Fibroblast of skin of back (primary cell): ENCODE results near the gene ERMARD.

Experiments used
- DNase-seq: peaks from one replicate; pipeline ENCODE4 v3.0.0-alpha.2; 2013

Gene ERMARD

DNA sequence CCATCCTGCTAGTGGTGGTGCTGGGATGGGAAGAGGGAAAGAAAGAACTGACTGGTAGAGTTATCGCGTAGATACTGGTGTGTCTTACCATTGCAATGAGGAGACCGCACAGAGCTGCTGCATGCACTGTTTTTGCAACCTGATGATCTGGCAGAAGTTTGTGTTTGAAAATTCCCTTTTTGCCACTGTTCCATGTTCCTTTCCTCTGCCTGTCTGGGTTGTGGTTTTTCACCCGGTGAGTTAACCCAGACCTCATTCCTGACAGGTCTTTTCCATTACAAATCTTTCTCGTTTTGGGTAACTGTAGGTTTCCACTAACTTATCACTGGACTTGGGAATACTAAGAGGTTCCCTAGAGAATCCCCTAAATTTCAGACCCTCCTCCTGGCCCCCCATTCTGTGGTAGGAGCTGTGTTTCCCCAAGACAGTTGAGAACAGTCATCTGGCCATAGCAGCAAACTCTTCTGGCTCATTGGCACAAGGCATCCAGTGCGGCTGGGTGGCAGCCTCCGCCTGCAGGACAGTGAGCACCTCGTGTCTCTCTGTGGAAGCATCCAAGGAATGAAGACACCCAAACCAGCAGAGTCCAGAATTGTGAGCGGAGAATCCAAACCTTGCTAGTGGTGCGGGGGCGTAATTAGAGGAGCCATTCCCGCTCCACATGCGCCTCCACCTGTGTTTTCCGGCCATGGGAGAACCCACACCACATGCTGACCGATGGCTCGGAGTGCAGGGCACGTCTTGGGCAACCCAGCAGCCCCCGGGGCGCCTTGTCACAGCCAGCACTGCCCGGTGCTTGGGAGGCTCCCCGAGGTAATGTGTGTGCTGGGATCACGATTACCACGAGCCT is 32.8 kb downstream of the ERMARD start:
- DNase-seq: no peak

- DNase-seq: no peak
Observed at GRCh38 chr6:169784821-169785340, 33.5 kb downstream of the ERMARD start.

GRCh38 chr6:169785566-169785965 is 34.1 kb downstream of the ERMARD start:
- no peak for DNase-seq

- DNase-seq: no peak
Observed at GRCh38 chr6:169786349-169786748, 34.9 kb downstream of the ERMARD start.

GRCh38 chr6:169787797-169788196 is 36.4 kb downstream of the ERMARD start:
- no peak for DNase-seq

GRCh38 chr6:169788809-169789145 is 37.4 kb downstream of the ERMARD start:
- no peak for DNase-seq

GRCh38 chr6:169789146-169789943 is 37.9 kb downstream of the ERMARD start:
- no peak for DNase-seq

GRCh38 chr6:169789944-169790927 is 38.8 kb downstream of the ERMARD start:
- peak; percentile 68 for DNase-seq

- DNase-seq: peak; percentile 13
Observed at GRCh38 chr6:169791721-169792131, 40.3 kb downstream of the ERMARD start.

DNA sequence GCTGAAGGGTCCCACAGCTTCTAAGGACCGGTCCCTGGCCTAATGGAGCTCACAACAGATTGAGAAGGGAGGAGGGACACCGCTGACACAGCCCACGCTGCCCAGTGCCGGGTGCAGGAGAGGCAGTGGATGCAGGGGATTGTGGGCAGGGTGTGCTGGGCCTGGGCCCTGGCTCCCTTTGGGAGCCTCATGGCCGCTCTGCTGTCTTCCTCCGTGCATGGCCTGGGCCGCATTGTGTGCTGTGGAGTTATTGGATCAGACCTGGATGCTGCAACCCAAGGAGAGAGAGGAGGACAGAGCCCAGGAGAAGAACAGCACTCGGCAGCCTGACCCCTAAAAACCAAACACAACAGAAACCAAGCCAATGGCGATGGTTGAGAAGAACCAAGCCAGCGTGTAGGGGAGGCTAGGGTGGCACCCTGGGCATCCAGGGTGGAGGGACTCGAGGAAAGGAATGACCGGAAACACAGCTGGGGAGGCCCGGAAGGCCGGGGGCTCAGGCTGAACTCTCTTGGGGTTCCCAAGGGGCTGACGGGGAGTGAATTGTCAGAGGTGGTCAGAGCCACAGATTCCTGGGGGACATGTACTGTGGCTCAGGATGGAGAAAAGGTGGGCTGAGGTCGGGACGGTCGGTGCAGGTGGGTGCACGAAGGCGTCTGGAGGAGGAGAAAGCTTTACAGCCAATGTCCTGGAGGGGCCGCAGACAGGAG is 41.0 kb downstream of the ERMARD start:
- DNase-seq: no peak

DNA sequence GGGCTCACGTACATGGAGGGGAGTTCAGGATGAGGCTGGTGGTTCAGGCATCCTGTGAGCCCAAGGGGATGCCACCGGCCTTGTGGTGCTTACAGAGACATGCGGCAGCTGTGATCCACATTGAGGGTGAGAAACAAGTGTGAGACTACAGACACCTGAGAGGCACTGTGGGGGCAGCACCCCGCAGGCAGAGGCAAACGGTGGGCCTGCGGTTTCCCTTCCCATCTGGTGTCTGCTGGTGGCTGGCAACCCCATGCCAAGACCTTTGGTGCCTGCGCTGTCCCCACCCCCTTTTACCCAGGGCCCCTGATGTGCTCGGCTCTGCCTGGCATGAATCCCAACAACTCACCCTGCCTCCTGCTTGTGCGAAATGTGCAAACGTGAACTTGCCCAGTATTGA is 42.0 kb downstream of the ERMARD start:
- DNase-seq: no peak

- DNase-seq: no peak
Observed at GRCh38 chr6:169794317-169795055, 43.1 kb downstream of the ERMARD start.

GRCh38 chr6:169795196-169795595 is 43.8 kb downstream of the ERMARD start:
- DNase-seq: no peak

GRCh38 chr6:169798764-169799473 is 47.5 kb downstream of the ERMARD start:
- DNase-seq: no peak

GRCh38 chr6:169799474-169799926 is 48.1 kb downstream of the ERMARD start:
- DNase-seq: no peak

DNA sequence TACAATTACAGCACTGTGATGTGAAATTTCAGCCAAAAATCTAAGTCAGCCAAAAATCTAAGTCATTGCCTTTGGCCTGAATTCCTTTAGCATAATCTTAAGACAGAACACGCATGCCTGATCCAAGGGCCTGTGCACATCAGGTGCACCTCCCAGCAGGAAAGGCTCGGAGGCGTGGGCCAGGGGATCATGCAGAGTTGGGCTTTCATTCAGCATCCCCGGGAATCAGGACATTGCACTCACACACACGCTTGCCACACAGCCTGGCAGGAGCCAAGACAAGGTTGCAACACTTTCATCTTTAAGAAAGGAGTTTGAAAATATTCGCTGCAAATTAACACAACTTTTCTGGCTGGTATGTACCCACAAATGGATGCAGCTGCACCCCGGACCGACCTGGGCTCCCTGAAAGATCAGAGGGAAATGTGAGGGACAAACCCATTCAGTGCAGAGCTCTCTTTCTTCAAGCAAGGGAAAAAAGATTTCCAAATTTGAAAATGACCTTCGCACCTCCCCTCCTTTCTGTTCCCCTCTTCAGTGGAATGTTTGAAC is 48.8 kb downstream of the ERMARD start:
- no peak for DNase-seq

DNA sequence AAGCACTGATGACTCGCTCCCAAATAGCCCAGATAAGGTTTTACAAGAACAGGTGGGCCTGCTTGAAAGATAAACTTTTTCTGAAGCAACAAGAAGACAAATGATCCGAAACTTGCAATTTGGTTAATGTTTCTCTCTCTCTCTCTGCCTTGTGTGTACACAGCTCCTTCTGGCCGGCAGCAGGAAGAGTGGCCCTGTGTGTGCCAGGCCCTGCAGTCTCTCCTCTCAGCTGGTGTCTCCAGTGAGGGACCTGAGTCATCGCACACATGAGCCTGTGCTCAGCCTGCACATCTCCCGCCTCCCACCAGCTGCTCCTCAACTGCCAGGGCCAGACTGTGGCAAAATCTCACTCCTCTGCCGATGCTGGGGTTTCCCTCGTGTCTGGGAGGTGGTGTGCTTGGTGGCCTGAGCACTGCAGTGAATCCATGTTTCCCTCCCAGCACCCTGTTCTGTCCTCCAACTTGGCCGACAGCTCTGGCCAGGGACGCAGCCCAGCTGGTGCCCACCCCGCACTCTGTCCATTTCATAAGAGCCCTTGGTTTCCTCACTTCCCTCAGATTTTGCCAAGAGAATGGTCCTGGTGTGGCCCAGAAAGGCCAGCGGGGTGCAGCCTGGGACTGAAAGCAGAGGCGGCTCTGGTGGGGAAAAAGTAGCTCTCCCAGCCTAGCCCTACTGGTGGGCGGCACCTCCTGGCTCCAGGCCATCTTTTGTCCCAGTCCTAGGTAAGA is 49.4 kb downstream of the ERMARD start:
- peak; percentile 53 for DNase-seq

DNA sequence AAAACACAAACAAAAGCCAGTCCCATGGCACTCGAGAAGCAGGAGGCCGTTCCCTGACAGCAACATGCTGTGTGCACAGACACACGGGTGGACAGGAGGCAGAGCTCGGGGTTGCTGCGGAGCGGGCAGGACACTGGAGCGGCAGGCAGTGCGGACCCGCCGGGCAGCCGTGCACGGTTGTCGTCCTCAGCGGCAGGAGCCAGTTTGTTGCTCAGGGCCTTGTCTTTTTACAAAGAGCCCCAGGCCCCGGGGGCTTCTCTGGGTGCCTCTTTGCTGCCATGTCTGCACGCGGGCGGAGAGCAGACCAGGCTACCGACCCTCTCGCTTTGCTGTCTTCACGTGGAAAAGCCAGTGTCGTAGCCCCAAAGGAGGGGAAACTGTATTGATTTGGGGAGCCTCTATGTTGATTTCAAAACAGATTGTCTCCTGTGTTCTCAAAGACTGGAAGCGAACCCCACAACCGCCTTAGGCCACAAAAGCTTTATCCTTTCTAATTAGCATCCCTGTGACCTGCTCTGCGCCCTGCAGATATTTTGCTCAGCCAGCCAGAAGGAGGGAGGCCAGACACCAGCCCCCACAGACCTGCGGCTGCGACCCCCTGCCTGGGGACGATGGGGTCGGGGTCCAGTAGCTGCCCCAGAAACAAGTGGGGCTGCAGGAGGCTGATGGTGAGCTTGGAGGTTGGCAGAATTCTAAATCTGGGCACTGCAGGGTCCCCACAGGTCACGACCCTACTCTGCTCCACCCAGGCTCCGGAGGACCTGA is 50.2 kb downstream of the ERMARD start:
- DNase-seq: no peak
